RWPE2 (cell line): ENCODE data around the gene HMGB4.

ENCODE experiments used
- ATAC-seq: fragments of 200-7000 bp; cut with Tn5 transposase; 3 replicates; pipeline ENCODE4 v1.9.1; 2021; ENCODE audit warnings: low read depth
- DNase-seq: peaks from one replicate; pipeline ENCODE4 v3.0.0-alpha.2; 2020; ENCODE audit warnings: low spot score
- H3K27ac ChIP-seq: fragments of 450-650 bp; 2 replicates; pipeline ENCODE4 v1.5.1; 2017; ENCODE audit warnings: mild to moderate bottlenecking; ENCODE audit not compliant: poor library complexity, severe bottlenecking
- H3K27me3 ChIP-seq: fragments of 250-450 bp; sonication (Bioruptor Pico); 2 replicates; pipeline ENCODE4 v1.5.1; 2021; ENCODE audit warnings: mild to moderate bottlenecking, moderate library complexity; ENCODE audit not compliant: insufficient read depth, poor library complexity, severe bottlenecking
- H3K36me3 ChIP-seq: fragments of 250-450 bp; sonication (Bioruptor Pico); 2 replicates; pipeline ENCODE4 v1.5.1; 2020; ENCODE audit warnings: low read depth, mild to moderate bottlenecking, moderate library complexity
- H3K4me1 ChIP-seq: fragments of 250-450 bp; sonication (Bioruptor Pico); 2 replicates; pipeline ENCODE4 v1.5.1; 2021; ENCODE audit warnings: mild to moderate bottlenecking, moderate library complexity; ENCODE audit not compliant: insufficient read depth, poor library complexity, severe bottlenecking
- H3K4me3 ChIP-seq: fragments of 250-450 bp; sonication (Bioruptor Pico); 2 replicates; pipeline ENCODE4 v1.5.1; 2021; ENCODE audit warnings: mild to moderate bottlenecking, moderate library complexity; ENCODE audit not compliant: severe bottlenecking
- H3K9me3 ChIP-seq: fragments of 250-450 bp; sonication (Bioruptor Pico); 2 replicates; pipeline ENCODE4 v1.5.1; 2021; ENCODE audit warnings: mild to moderate bottlenecking, moderate library complexity; ENCODE audit not compliant: severe bottlenecking
- TF ChIP-seq, protein P1 (sequence below): fragments of 450-650 bp; IDR thresholded peaks from one replicate; pipeline ENCODE4 v1.5.1; 2017; ENCODE audit warnings: mild to moderate bottlenecking, moderate library complexity; ENCODE audit not compliant: poor library complexity, severe bottlenecking

Gene HMGB4

DNA sequence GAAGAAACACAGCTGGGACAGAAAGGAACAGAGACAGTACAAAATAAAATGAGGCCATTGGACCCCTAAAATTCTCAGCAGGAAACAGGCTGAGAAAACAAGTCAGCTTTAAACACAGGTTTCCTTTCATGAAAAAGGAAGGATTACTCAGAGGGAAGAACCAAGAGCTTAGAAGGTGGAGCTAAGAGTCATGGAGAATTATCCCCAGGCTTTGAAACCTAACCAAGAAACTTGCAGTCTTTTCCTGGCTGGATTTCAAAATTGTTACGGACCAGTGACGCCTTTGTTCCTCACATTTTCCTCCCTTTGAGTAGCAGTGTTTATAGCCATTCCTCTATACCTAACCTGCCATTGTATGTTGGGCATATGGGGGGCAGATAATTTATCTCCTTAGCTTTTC lies 8.8 kb downstream of the HMGB4 start:
- no peaks in the 10 kb centered on the region for H3K4me1 ChIP-seq
- TF ChIP-seq, protein P1, sequence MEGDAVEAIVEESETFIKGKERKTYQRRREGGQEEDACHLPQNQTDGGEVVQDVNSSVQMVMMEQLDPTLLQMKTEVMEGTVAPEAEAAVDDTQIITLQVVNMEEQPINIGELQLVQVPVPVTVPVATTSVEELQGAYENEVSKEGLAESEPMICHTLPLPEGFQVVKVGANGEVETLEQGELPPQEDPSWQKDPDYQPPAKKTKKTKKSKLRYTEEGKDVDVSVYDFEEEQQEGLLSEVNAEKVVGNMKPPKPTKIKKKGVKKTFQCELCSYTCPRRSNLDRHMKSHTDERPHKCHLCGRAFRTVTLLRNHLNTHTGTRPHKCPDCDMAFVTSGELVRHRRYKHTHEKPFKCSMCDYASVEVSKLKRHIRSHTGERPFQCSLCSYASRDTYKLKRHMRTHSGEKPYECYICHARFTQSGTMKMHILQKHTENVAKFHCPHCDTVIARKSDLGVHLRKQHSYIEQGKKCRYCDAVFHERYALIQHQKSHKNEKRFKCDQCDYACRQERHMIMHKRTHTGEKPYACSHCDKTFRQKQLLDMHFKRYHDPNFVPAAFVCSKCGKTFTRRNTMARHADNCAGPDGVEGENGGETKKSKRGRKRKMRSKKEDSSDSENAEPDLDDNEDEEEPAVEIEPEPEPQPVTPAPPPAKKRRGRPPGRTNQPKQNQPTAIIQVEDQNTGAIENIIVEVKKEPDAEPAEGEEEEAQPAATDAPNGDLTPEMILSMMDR = no peak
- H3K36me3 ChIP-seq = no peaks in the 10 kb centered on the region
- H3K4me3 ChIP-seq = no peak overlapping the region
- no peaks in the 10 kb centered on the region for H3K27me3 ChIP-seq
- DNase-seq = no peak
- H3K27ac ChIP-seq = no peak overlapping the region
- no peak for ATAC-seq
- no peaks in the 10 kb centered on the region for H3K9me3 ChIP-seq

DNA sequence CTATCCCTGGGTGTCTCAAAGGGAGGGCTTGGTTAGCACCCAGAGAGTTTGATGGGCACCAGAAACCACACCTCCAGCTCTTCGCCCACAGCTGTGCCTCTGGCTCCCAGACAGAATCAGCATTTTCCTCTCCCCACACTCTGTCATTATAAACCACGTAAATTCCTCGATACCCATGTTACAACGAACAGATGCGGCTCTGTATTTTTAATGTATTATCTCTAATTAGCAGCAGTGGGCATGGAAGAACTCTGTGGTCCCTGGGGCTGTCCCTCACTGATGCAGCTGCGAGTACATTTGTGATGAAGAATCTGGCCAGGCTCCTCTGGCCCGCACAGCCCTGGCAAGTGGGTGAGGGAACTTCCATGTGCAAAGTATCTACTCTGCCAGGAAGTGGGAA lies 10.8 kb downstream of the HMGB4 start:
- Histone ChIP-seq H3K27me3 (no peaks in the 10 kb centered on the region), H3K4me3 (no peak overlapping the region), H3K36me3 (no peaks in the 10 kb centered on the region), H3K4me1 (no peaks in the 10 kb centered on the region), H3K27ac (no peak overlapping the region), H3K9me3 (no peaks in the 10 kb centered on the region)
- DNase-seq (no peak), ATAC-seq (no peak)
- TF ChIP-seq, protein P1 = no peak

DNA sequence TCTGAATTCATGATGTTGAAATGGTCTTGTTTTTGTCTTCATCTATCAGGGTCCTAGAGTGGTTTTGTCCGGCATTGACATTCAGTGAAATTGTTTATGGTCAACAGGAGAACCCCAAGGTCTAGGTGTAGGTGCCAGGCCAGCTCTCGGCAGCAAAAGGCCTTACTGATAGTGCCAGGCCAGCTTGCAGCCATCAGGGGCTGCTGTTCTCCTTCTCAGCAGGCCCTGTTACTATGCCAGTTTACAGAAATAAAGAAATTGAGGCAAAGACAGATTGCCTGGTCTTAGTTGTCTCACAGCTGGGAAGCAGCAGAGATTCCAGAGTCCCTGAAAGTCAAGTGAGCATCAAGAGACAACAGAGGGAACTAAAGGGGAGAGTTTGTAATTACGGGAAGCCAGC lies 12.0 kb downstream of the HMGB4 start:
- H3K9me3 ChIP-seq = no peaks in the 10 kb centered on the region
- H3K27ac ChIP-seq = no peak overlapping the region
- no peak for DNase-seq
- no peak overlapping the region for H3K4me3 ChIP-seq
- H3K27me3 ChIP-seq = no peaks in the 10 kb centered on the region
- H3K4me1 ChIP-seq = no peaks in the 10 kb centered on the region
- TF ChIP-seq, protein P1 = no peak
- H3K36me3 ChIP-seq = no peaks in the 10 kb centered on the region
- ATAC-seq = no peak

DNA sequence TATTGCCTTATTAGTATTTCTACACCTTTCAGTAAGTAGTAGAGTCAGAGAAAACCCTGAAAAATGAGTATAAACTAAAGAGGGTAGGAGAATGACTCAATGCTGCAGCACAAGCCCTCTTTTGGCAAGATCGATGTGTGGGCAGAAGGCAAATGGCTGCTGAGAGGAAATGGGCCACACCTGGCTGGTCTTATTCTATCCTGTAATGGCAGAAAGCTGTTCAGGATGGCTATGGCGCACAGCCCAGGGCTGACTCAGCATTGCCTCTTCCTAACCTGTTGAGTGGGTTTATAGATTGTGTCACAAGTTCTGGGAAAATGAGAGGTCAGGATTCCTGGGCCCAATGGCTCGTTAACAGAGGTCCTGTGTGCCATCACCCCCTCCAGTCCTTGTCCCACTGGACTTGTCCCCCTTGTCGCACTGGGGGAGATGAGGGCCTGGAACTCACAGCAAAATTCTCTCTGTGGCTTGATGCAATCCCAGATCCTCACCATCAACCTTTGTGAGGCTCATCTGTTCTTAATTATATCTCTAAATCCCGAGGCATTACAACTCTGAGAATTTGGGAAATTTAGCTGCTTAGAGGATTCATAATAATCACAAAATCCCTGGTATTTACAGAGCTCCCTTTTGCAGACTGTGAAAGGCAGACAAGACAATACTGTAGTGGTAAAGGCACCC lies 13.2 kb downstream of the HMGB4 start:
- TF ChIP-seq, protein P1 = no peak
- DNase-seq = no peak
- no peaks in the 10 kb centered on the region for H3K36me3 ChIP-seq
- no peak overlapping the region for H3K4me3 ChIP-seq
- no peaks in the 10 kb centered on the region for H3K4me1 ChIP-seq
- no peaks in the 10 kb centered on the region for H3K27me3 ChIP-seq
- ATAC-seq = no peak
- no peaks in the 10 kb centered on the region for H3K9me3 ChIP-seq
- no peak overlapping the region for H3K27ac ChIP-seq

DNA sequence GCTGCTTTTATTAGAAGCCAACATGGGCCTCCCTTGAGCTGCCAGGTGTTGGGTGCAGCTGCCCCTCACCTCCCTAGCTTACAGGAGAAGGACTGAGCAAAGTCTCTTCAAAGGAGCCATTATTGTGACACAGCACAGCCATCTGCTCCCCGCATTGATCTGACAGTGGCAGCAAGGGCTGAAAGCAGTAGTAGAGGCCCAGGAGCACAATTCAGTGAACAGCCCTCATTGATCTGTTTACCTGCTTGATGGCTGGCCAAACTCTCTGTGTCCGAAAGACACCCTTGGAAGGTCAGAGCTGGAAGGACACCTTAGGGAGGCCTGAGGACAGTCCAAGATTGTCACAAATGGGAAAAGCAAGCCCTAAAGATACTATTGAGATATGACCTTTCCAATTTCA lies 14.5 kb downstream of the HMGB4 start:
- TF ChIP-seq, protein P1 = no peak
- Histone ChIP-seq H3K4me3 (no peak overlapping the region), H3K36me3 (no peaks in the 10 kb centered on the region), H3K27ac (no peak overlapping the region), H3K4me1 (no peaks in the 10 kb centered on the region), H3K27me3 (no peaks in the 10 kb centered on the region), H3K9me3 (no peaks in the 10 kb centered on the region)
- ATAC-seq (no peak), DNase-seq (no peak)
